SK-N-SH (cell line): ENCODE measurements around the gene CASK. TPM values are rescaled to one million over a fixed set of nuclear protein-coding genes. Genes with fewer than 3 reads are reported as not detected.

Experiments used
- CTCF ChIA-PET: fragments of 300-600, 350-600 bp; formaldehyde crosslinking; extraction: SDS; loops from one replicate; lab custom pipeline; 2021; lab: Yijun Ruan, JAX
- POLR2A ChIA-PET: fragments of 350-600 bp; sonication (Branson Sonifier 250); formaldehyde crosslinking; extraction: SDS; loops from one replicate; lab custom pipeline; 2020; ENCODE audit warnings: antibody characterized with exemption, inconsistent platforms; lab: Yijun Ruan, JAX
- DNase-seq: peaks from one replicate; pipeline ENCODE4 v3.0.0; 2012
- H2AFZ ChIP-seq: fragments of 200-600 bp; sonication (generic); 2 replicates; pipeline ENCODE4 v1.8.1; 2016; ENCODE audit warnings: antibody characterized with exemption, mild to moderate bottlenecking, low read depth
- H3F3A ChIP-seq: fragments of 200-600 bp; sonication (generic); replicated peaks from 2 replicates; pipeline ENCODE3; 2016; ENCODE audit warnings: antibody characterized with exemption, mild to moderate bottlenecking; ENCODE audit not compliant: insufficient read depth
- H3K27ac ChIP-seq, 2 experiments: fragments of 200-500 bp in 1 of 2; fragments of 200-600 bp in 1 of 2; sonication (Bioruptor generic) in 1 of 2; sonication (generic), shearing (Covaris generic) in 1 of 2; 2 replicates each; pipeline versions ENCODE4 v1.5.1 to v1.6.1; 2014 to 2016; ENCODE audit warnings: low read depth in 2 of 2, inconsistent platforms in 1 of 2, low read length in 1 of 2, mild to moderate bottlenecking in 1 of 2, mixed read lengths in 1 of 2
- H3K27me3 ChIP-seq: fragments of 200-600 bp; sonication (generic), shearing (Covaris generic); 2 replicates; pipeline ENCODE4 v1.6.1; 2016; ENCODE audit warnings: mixed run types; ENCODE audit not compliant: insufficient read depth
- H3K36me3 ChIP-seq, 2 experiments: fragments of 200-500 bp in 1 of 2; fragments of 200-600 bp in 1 of 2; sonication (Bioruptor generic) in 1 of 2; sonication (generic) in 1 of 2; replicated peaks in 1 of 2; 2 replicates each; pipeline versions ENCODE3 to v1.5.1; 2014 to 2016; ENCODE audit warnings: low read length in 1 of 2, mild to moderate bottlenecking in 1 of 2; ENCODE audit not compliant: insufficient read depth in 2 of 2, control insufficient read depth in 1 of 2
- H3K4me1 ChIP-seq, 2 experiments: fragments of 200-500 bp in 1 of 2; fragments of 200-600 bp in 1 of 2; sonication (Bioruptor generic) in 1 of 2; sonication (generic), shearing (Covaris generic) in 1 of 2; 2 replicates each; pipeline versions ENCODE4 v1.5.1 to v1.6.1; 2014 to 2016; ENCODE audit warnings: low read depth in 1 of 2, low read length in 1 of 2, mixed run types in 1 of 2; ENCODE audit not compliant: insufficient read depth in 2 of 2, control insufficient read depth in 1 of 2
- H3K4me2 ChIP-seq: fragments of 200-600 bp; sonication (generic), shearing (Covaris generic); 2 replicates; pipeline ENCODE4 v1.6.1; 2017; ENCODE audit warnings: mixed run types
- H3K4me3 ChIP-seq, 2 experiments: fragments of 200-500 bp in 1 of 2; fragments of 200-600 bp in 1 of 2; sonication (Bioruptor generic) in 1 of 2; sonication (generic), shearing (Covaris generic) in 1 of 2; 2 replicates each; pipeline versions ENCODE4 v1.5.1 to v1.8.1; 2014 to 2016; ENCODE audit warnings: low read depth in 2 of 2, inconsistent platforms in 1 of 2, low read length in 1 of 2, mild to moderate bottlenecking in 1 of 2, mixed read lengths in 1 of 2, moderate library complexity in 1 of 2
- H3K79me2 ChIP-seq: fragments of 200-600 bp; sonication (generic); 2 replicates; pipeline ENCODE4 v1.8.1; 2017; ENCODE audit warnings: mild to moderate bottlenecking; ENCODE audit not compliant: insufficient read depth
- H3K9ac ChIP-seq: fragments of 200-600 bp; sonication (generic); 2 replicates; pipeline ENCODE4 v1.6.1; 2017; ENCODE audit warnings: mixed run types
- H3K9me2 ChIP-seq: fragments of 200-600 bp; sonication (generic); 2 replicates; pipeline ENCODE4 v1.6.1; 2017; ENCODE audit warnings: mixed run types
- H3K9me3 ChIP-seq: fragments of 200-600 bp; sonication (generic); 2 replicates; pipeline ENCODE4 v1.6.1; 2017; ENCODE audit warnings: mixed run types, mild to moderate bottlenecking, moderate library complexity
- H4K20me1 ChIP-seq: fragments of 200-600 bp; sonication (generic); 2 replicates; pipeline ENCODE4 v1.6.1; 2017; ENCODE audit warnings: mild to moderate bottlenecking, mixed run types; ENCODE audit not compliant: insufficient read depth
- CTCF ChIP-seq: fragments of 200-600 bp; sonication (generic); IDR thresholded peaks from 2 replicates; pipeline ENCODE4 v1.6.1; 2017; ENCODE audit warnings: antibody characterized with exemption, mild to moderate bottlenecking, moderate library complexity
- EZH2phosphoT487 ChIP-seq: fragments of 200-600 bp; sonication (generic); IDR thresholded peaks from 2 replicates; pipeline ENCODE4 v1.6.1; 2017; ENCODE audit warnings: low read depth, mixed run types, mild to moderate bottlenecking, antibody characterized with exemption, moderate library complexity, borderline replicate concordance
- RAD21 ChIP-seq: IDR thresholded peaks from 2 replicates; pipeline ENCODE4 v1.6.1; 2012; ENCODE audit warnings: mild to moderate bottlenecking, low read length
- REST ChIP-seq: IDR thresholded peaks from 2 replicates; pipeline ENCODE4 v1.6.1; 2012; ENCODE audit warnings: mild to moderate bottlenecking, low read depth, low read length, moderate library complexity
- USF1 ChIP-seq: IDR thresholded peaks from 2 replicates; pipeline ENCODE4 v1.4.0; 2012; ENCODE audit warnings: low read depth, borderline replicate concordance
- WGBS: methylation state at CpG from one replicate; pipeline ENCODE4 v1.1.6; 2017; ENCODE audit warnings: low lambda C conversion rate; 5-methylcytosine and 5-hydroxymethylcytosine counted together
- polyA plus RNA-seq, 3 experiments: library from polyadenylated mRNA; depleted of rRNA; stranded (reverse); fragments of >200 nt; gene quantifications; 2 replicates each; pipeline ENCODE4 v1.2.3, GENCODE V29; 2012

CASK gene
- polyA plus RNA-seq, 1 of the 3 experiments (the other 2 are of a cell fraction): 7.0 TPM

GRCh38 chrX:41482154-41482850 lies 441.1 kb downstream of the CASK start (continued):
- TF ChIP-seq REST (no peak), EZH2phosphoT487 (no peak)

GRCh38 chrX:41481264-41482109 lies 441.9 kb downstream of the CASK start:
- H4K20me1 ChIP-seq: no peaks in the 10 kb centered on the region

More at GRCh38 chrX:41481264-41482109, 441.9 kb downstream of the CASK start:
- no peaks in the 10 kb centered on the region for H3K36me3 ChIP-seq
- no peaks in the 10 kb centered on the region for H3F3A ChIP-seq
- no peak overlapping the region for H3K9ac ChIP-seq
- no peak overlapping the region for H3K27ac ChIP-seq
- H3K4me2 ChIP-seq: no peak overlapping the region
- no peaks in the 10 kb centered on the region for H3K9me3 ChIP-seq
- H3K4me3 ChIP-seq: 0 out of 4 replicates have a peak overlapping the region, but pooled peaks of 1 of the 2 experiments have one; percentile 41
- ChIA-PET CTCF (interaction anchor here (1.2 kb wide), 1 partner anchor 10 kb away, joined by 3 read pairs; no protein-coding TSS in a partner anchor), POLR2A (no interaction called here)
- no peaks in the 10 kb centered on the region for H3K4me1 ChIP-seq
- H3K27me3 ChIP-seq: 0 out of 2 replicates have a peak, but pooled peaks cover 4% of the 10 kb centered on the region
- no peak overlapping the region for H2AFZ ChIP-seq
- no peaks in the 10 kb centered on the region for H3K79me2 ChIP-seq
- WGBS: 32% methylated on average over 5 of the region's 6 CpGs
- DNase-seq: peak; percentile 55
- no peaks in the 10 kb centered on the region for H3K9me2 ChIP-seq
- TF ChIP-seq RAD21: peak; percentile 36
- TF ChIP-seq USF1: no peak
- peak; percentile 58 for TF ChIP-seq CTCF
